NK-92 treated with Interleukin-12 subunit alpha and Interleukin-12 subunit beta, amount 100 ng/mL, for 24 hours (cell line): ENCODE data around the gene AGMAT.
A peak's percentile ranks its signal among the peaks of the same experiment; 100 is the strongest.

ENCODE experiments used
- DNase-seq: peaks from one replicate; lab custom pipeline; 2025; lab: John Stamatoyannopoulos, UW

Gene AGMAT

GRCh38 chr1:15584489-15585363 is at the start of gene AGMAT:
Gene AGMAT (minus strand): TSS chr1:15585051. CDS start chr1:15584967, 84 bp downstream.
- peak; percentile 9 for DNase-seq

GRCh38 chr1:15633756-15634420 is 49.0 kb upstream of the AGMAT start:
- no peak for DNase-seq

GRCh38 chr1:15628003-15628402 is 43.2 kb upstream of the AGMAT start:
- no peak for DNase-seq

GRCh38 chr1:15627343-15627988 is 42.6 kb upstream of the AGMAT start:
- DNase-seq = no peak

- no peak for DNase-seq
Measured at GRCh38 chr1:15626269-15626950, 41.6 kb upstream of the AGMAT start.

- DNase-seq = no peak
Measured at GRCh38 chr1:15625056-15625917, 40.4 kb upstream of the AGMAT start.

GRCh38 chr1:15624133-15624714 is 39.4 kb upstream of the AGMAT start:
- DNase-seq = no peak

GRCh38 chr1:15623435-15623834 is 38.6 kb upstream of the AGMAT start:
- DNase-seq = no peak

- no peak for DNase-seq
Measured at GRCh38 chr1:15622712-15623373, 38.0 kb upstream of the AGMAT start.

GRCh38 chr1:15621975-15622374 is 37.1 kb upstream of the AGMAT start:
- no peak for DNase-seq

GRCh38 chr1:15620902-15621682 is 36.2 kb upstream of the AGMAT start:
- DNase-seq = no peak

GRCh38 chr1:15620155-15620545 is 35.3 kb upstream of the AGMAT start:
- DNase-seq = no peak

- DNase-seq = no peak
Measured at GRCh38 chr1:15618655-15619525, 34.0 kb upstream of the AGMAT start.

- no peak for DNase-seq
Measured at GRCh38 chr1:15618077-15618654, 33.3 kb upstream of the AGMAT start.

GRCh38 chr1:15617173-15618076 is 32.6 kb upstream of the AGMAT start, which contains the start of gene DDI2:
Gene DDI2 (plus strand): TSS chr1:15617458. CDS start chr1:15617671, 213 bp downstream.
- DNase-seq = peak; percentile 93

GRCh38 chr1:15616373-15617172 is 31.7 kb upstream of the AGMAT start:
- DNase-seq = no peak
